Activated CD8-positive, alpha-beta T cell treated with anti-CD3 and anti-CD28 coated beads, Interleukin-2, amount 10 ng/mL, durations not matched to agents 7 days and 5 days (primary cell): ENCODE results near the gene NSRP1. TPM values are rescaled to one million over a fixed set of nuclear protein-coding genes. Genes with fewer than 3 reads are reported as not detected.
"Not testable (repeated sequence)": the region's sequence is repeated elsewhere in the genome, so short reads cannot be mapped to it uniquely, and the experiment has no call there.

Experiments
- ATAC-seq: fragments of 150-1000 bp; cut with Tn5 transposase; one replicate; pipeline ENCODE4 v1.10.0; 2021; ENCODE audit warnings: moderate library complexity
- CTCF ChIA-PET: fragments of 350-600 bp; sonication (Branson Sonifier 250); formaldehyde crosslinking; loops from one replicate; lab custom pipeline; 2021; ENCODE audit warnings: antibody characterized with exemption; lab: Charles Lee
- POLR2A ChIA-PET: fragments of 350-600 bp; sonication (Branson Sonifier 250); formaldehyde crosslinking; loops from one replicate; lab custom pipeline; 2021; ENCODE audit warnings: antibody characterized with exemption; lab: Charles Lee
- DNase-seq: peaks from one replicate; pipeline ENCODE4 v3.0.0-alpha.2; 2020
- H3K27ac Mint-ChIP-seq: one replicate; pipeline ENCODE4 v1.8.0; 2021; ENCODE audit warnings: mild to moderate bottlenecking, mixed read lengths
- H3K27me3 Mint-ChIP-seq: one replicate; pipeline ENCODE4 v1.8.0; 2021; ENCODE audit warnings: low read depth, mixed read lengths
- H3K36me3 Mint-ChIP-seq: one replicate; pipeline ENCODE4 v1.8.0; 2021; ENCODE audit warnings: low read depth, mixed read lengths
- H3K4me1 Mint-ChIP-seq: one replicate; pipeline ENCODE4 v1.8.0; 2021; ENCODE audit warnings: low read depth, mixed read lengths
- H3K4me3 Mint-ChIP-seq: one replicate; pipeline ENCODE4 v1.8.0; 2021; ENCODE audit warnings: mild to moderate bottlenecking, mixed read lengths
- H3K9me3 Mint-ChIP-seq: one replicate; pipeline ENCODE4 v1.8.0; 2022; ENCODE audit warnings: mixed read lengths; ENCODE audit not compliant: insufficient read depth
- total RNA-seq, 2 experiments: library from RNA; stranded (reverse); gene quantifications; one replicate each; pipeline ENCODE4 v1.2.3, GENCODE V29; 2021

NSRP1 gene
- total RNA-seq, 2 experiments from 2014 or later, result 19.6 to 21.3 TPM

DNA sequence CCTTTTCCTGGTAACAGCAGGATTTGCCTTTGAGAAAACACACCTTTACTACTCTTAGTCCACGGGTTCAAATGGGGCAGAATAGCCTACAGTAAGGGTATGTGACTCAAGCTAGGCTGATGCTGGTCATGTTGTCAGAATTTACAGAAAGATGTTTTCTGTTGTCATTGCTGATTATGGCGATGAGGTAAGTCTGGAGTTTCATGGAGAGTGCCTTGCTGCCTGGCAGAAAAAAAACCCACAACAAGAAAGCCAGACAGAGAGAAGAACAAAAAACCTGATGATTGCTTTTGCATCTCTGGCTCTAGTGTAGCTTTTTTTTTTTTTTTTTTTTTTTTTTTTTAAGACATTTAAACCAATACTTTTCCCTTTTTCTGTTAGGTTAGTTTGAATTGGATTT lies 71.0 kb downstream of the NSRP1 start:
- ChIA-PET CTCF (interaction anchor here (0.6 to 1.5 kb wide), 2 partner anchors 94 to 197 kb away, joined by 3 to 4 read pairs; no protein-coding TSS in a partner anchor), POLR2A (no interaction called here)
- Mint-ChIP-seq H3K9me3 (no peaks in the 10 kb centered on the region), H3K36me3 (peaks cover 24% of the 10 kb centered on the region), H3K27me3 (peaks cover 4% of the 10 kb centered on the region), H3K27ac (no peak overlapping the region), H3K4me1 (no peaks in the 10 kb centered on the region), H3K4me3 (no peak overlapping the region)
- no peak for DNase-seq
- ATAC-seq, result no peak

GRCh38 chr17:30188211-30188939 lies 71.8 kb downstream of the NSRP1 start:
- ChIA-PET POLR2A (no interaction called here), CTCF (interaction anchor here (0.6 kb wide), 1 partner anchor 196 kb away, joined by 3 read pairs; no protein-coding TSS in a partner anchor)
- Mint-ChIP-seq H3K27ac (no peak overlapping the region), H3K9me3 (no peaks in the 10 kb centered on the region), H3K4me3 (no peak overlapping the region), H3K27me3 (peaks cover 8% of the 10 kb centered on the region), H3K4me1 (no peaks in the 10 kb centered on the region), H3K36me3 (peaks cover 18% of the 10 kb centered on the region)
- DNase-seq (no peak), ATAC-seq (no peak)

GRCh38 chr17:30191072-30191471 lies 74.5 kb downstream of the NSRP1 start:
- Mint-ChIP-seq H3K4me1 (no peaks in the 10 kb centered on the region), H3K27me3 (peaks cover 14% of the 10 kb centered on the region), H3K27ac (no peak overlapping the region), H3K4me3 (no peak overlapping the region), H3K9me3 (no peaks in the 10 kb centered on the region), H3K36me3 (peaks cover 3% of the 10 kb centered on the region)
- POLR2A ChIA-PET, result interaction anchor here (0.6 kb wide), 1 partner anchor 484 kb away, joined by 4 read pairs; no protein-coding TSS in a partner anchor
- DNase-seq, result no peak
- CTCF ChIA-PET, result interaction anchor here (1.6 kb wide), 1 partner anchor 66 kb away, joined by 3 read pairs; no protein-coding TSS in a partner anchor
- ATAC-seq, result no peak

DNA sequence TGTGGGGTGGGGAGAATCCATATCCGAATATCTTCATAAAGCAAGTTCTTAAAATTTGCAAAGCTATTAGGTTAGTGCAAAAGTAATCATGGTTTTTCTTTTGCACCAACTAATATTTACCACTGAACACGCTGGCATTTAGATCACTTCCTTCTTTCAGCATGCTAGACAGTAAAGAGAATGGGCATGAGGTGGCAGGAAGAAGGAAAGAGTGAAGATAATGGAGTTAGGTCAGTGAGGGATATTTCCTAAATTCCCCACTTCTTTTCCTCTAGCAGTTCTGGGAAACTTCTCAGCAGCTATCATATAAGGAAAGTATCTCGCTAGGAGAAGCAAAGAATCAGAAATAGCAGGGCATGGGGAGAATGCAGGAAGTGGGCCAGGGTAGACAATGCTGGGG lies 79.9 kb downstream of the NSRP1 start:
- H3K4me3 Mint-ChIP-seq, result no peak overlapping the region
- peaks cover 5% of the 10 kb centered on the region for H3K4me1 Mint-ChIP-seq
- H3K9me3 Mint-ChIP-seq, result no peaks in the 10 kb centered on the region
- ATAC-seq (no peak), DNase-seq (no peak)
- H3K27ac Mint-ChIP-seq, result no peak overlapping the region
- ChIA-PET POLR2A (interaction anchor here (0.6 kb wide), 1 partner anchor 33 kb away, joined by 3 read pairs; no protein-coding TSS in a partner anchor), CTCF (no interaction called here)
- peaks cover 21% of the 10 kb centered on the region for H3K27me3 Mint-ChIP-seq
- H3K36me3 Mint-ChIP-seq, result no peaks in the 10 kb centered on the region

- no peak for DNase-seq
- ChIA-PET CTCF (no interaction called here), POLR2A (no interaction called here)
- Mint-ChIP-seq H3K9me3 (no peaks in the 10 kb centered on the region), H3K4me1 (peaks cover 5% of the 10 kb centered on the region), H3K4me3 (no peak overlapping the region), H3K36me3 (no peaks in the 10 kb centered on the region), H3K27me3 (peaks cover 17% of the 10 kb centered on the region), H3K27ac (no peak overlapping the region)
- ATAC-seq, result no peak
Measured at GRCh38 chr17:30197416-30197815, 80.8 kb downstream of the NSRP1 start.

GRCh38 chr17:30199600-30199999 lies 83.0 kb downstream of the NSRP1 start:
- DNase-seq (no peak), ATAC-seq (no peak)
- Mint-ChIP-seq H3K4me1 (peaks cover 5% of the 10 kb centered on the region), H3K4me3 (no peak overlapping the region), H3K36me3 (no peaks in the 10 kb centered on the region), H3K9me3 (no peaks in the 10 kb centered on the region), H3K27me3 (peaks cover 13% of the 10 kb centered on the region), H3K27ac (no peak overlapping the region)
- ChIA-PET POLR2A (no interaction called here), CTCF (no interaction called here)

GRCh38 chr17:30200106-30200505 lies 83.5 kb downstream of the NSRP1 start:
- no peak for ATAC-seq

GRCh38 chr17:30200656-30201055 lies 84.0 kb downstream of the NSRP1 start:
- ATAC-seq, H3K27me3 Mint-ChIP-seq, H3K4me3 Mint-ChIP-seq, POLR2A ChIA-PET, H3K27ac Mint-ChIP-seq, H3K4me1 Mint-ChIP-seq, H3K36me3 Mint-ChIP-seq, H3K9me3 Mint-ChIP-seq, CTCF ChIA-PET, DNase-seq: not testable (repeated sequence)

More at GRCh38 chr17:30200106-30200505, 83.5 kb downstream of the NSRP1 start:
- peaks cover 5% of the 10 kb centered on the region for H3K4me1 Mint-ChIP-seq
- H3K27me3 Mint-ChIP-seq, result peaks cover 9% of the 10 kb centered on the region
- no peaks in the 10 kb centered on the region for H3K9me3 Mint-ChIP-seq
- no peak for DNase-seq
- H3K4me3 Mint-ChIP-seq, result no peak overlapping the region
- ChIA-PET CTCF (no interaction called here), POLR2A (no interaction called here)
- H3K36me3 Mint-ChIP-seq, result no peaks in the 10 kb centered on the region
- H3K27ac Mint-ChIP-seq, result no peak overlapping the region

DNA sequence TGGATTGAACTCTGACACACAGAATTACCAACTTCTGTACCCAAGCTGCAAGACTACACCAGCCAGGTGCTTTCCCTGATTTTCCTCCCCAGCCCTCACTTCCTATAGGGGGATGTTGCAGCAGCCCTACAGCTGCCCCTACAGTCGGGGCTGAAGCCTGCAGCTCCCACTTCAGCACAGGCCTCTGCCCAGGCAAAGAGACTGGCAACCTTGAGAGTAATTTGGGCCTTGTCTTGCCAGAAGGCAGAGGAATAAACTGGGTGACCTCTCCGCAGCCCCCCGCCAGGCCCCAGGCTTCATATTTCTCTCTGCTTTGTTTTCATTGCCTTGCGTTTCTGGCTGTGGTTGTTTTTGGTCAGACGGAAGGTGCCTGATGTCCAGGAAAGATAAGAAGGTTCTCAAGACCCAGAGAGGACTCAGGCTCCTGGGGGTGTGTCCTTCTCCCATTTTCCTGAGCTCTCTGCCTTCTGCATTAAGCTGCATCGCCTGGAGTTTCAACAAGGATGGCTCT lies 86.9 kb downstream of the NSRP1 start:
- POLR2A ChIA-PET, result interaction anchor here (0.7 kb wide), 1 partner anchor 17 kb away, joined by 3 read pairs; no protein-coding TSS in a partner anchor
- CTCF ChIA-PET, result interaction anchor here (0.9 to 2.3 kb wide), 2 partner anchors 78 to 99 kb away, joined by 3 to 11 read pairs; no protein-coding TSS in a partner anchor
- DNase-seq (no peak), ATAC-seq (no peak)
- Mint-ChIP-seq H3K27ac (no peak overlapping the region), H3K4me1 (no peaks in the 10 kb centered on the region), H3K27me3 (peaks cover 13% of the 10 kb centered on the region), H3K9me3 (no peaks in the 10 kb centered on the region), H3K36me3 (no peaks in the 10 kb centered on the region), H3K4me3 (no peak overlapping the region)

DNA sequence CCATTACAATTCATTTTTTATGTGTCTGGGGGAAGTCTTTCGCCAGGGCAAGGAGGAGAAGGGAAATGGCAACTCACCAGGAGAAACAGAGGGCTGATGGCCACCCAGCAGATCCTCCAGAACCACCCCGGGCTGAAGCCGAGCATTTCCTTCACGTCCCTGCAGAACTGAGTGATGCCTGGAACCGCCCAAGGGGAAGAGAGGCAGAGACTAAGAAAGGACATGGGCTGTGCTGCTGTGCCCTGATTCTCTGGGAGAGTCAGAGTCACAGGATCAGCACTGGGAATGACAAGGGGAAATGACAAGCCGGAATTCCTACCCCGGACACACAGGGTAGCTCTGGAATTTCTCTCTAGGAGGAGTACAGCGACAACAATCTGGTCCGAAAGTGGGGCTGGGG lies 91.0 kb downstream of the NSRP1 start:
- ATAC-seq (no peak), DNase-seq (no peak)
- CTCF ChIA-PET, result no interaction called here
- no peaks in the 10 kb centered on the region for H3K9me3 Mint-ChIP-seq
- no peak overlapping the region for H3K4me3 Mint-ChIP-seq
- POLR2A ChIA-PET, result no interaction called here
- peaks cover 4% of the 10 kb centered on the region for H3K4me1 Mint-ChIP-seq
- peaks cover 9% of the 10 kb centered on the region for H3K27me3 Mint-ChIP-seq
- no peaks in the 10 kb centered on the region for H3K36me3 Mint-ChIP-seq
- no peak overlapping the region for H3K27ac Mint-ChIP-seq

DNA sequence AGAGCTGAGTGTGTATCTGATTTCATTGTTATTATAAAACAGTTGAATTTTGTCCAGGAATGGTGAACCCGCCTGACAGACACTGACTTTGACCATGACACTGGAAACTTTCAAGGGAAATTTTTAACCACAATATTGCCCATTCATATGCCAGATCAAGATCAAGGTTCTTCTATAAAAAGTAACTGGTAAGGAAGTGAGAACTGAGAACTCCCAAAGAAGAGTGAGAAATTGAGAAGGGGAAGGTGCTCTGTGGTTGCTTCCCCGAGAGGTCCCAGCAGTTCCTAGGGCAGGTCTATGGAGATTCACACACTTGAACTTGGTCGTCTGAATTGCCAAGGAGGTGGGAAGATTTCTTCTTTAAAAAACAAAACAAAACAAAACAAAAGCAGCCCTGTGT lies 91.6 kb downstream of the NSRP1 start:
- CTCF ChIA-PET, result no interaction called here
- no peak for DNase-seq

DNA sequence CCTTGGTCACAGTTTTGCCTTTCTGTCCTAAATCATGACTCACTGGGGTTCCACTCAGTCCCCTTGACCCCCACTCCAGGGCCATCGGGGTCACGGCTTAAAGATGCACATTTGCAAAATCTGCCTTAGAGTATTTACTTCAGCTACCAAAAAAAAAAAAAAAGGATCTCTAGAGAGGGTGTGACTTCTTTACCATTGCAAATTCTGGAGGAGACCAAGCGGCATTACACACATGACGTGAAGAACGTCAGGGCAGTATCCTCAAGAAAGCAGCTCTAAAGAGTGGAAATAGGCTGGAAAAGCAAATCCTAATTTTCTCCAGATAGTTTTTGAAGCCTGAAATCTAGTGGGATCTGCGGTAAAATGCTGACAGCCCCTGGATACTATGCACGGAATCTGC lies 93.3 kb downstream of the NSRP1 start:
- Mint-ChIP-seq H3K27ac (no peak overlapping the region), H3K4me3 (no peak overlapping the region), H3K9me3 (no peaks in the 10 kb centered on the region), H3K4me1 (peaks cover 4% of the 10 kb centered on the region), H3K36me3 (no peaks in the 10 kb centered on the region), H3K27me3 (peaks cover 6% of the 10 kb centered on the region)
- DNase-seq (no peak), ATAC-seq (no peak)
- ChIA-PET POLR2A (no interaction called here), CTCF (no interaction called here)

More for the DNA sequence above, 91.6 kb downstream of the NSRP1 start:
- H3K27ac Mint-ChIP-seq, result no peak overlapping the region
- no peak overlapping the region for H3K4me3 Mint-ChIP-seq
- POLR2A ChIA-PET, result no interaction called here
- no peaks in the 10 kb centered on the region for H3K9me3 Mint-ChIP-seq
- H3K27me3 Mint-ChIP-seq, result peaks cover 6% of the 10 kb centered on the region
- ATAC-seq, result no peak
- H3K4me1 Mint-ChIP-seq, result peaks cover 4% of the 10 kb centered on the region
- H3K36me3 Mint-ChIP-seq, result no peaks in the 10 kb centered on the region
